GM21529 (cell line): Measurements from ENCODE around the gene KANK4.
"Not testable (repeated sequence)": the region's sequence is repeated elsewhere in the genome, so short reads cannot be mapped to it uniquely, and the experiment has no call there.

Experiments used
- ATAC-seq: cut with Tn5 transposase; IDR thresholded peaks from one replicate; pipeline ENCODE4 v1.9.1; 2021; ENCODE audit not compliant: unreplicated experiment

Gene KANK4

GRCh38 chr1:62276791-62277190, 42.4 kb downstream of the KANK4 start:
- ATAC-seq, result no peak

GRCh38 chr1:62274496-62275485, 44.4 kb downstream of the KANK4 start:
- ATAC-seq, result no peak

- ATAC-seq, result no peak
Observed at GRCh38 chr1:62273953-62274352, 45.3 kb downstream of the KANK4 start.

- ATAC-seq, result peak; percentile 89
Observed at GRCh38 chr1:62271948-62272728, 47.1 kb downstream of the KANK4 start.

GRCh38 chr1:62271134-62271533, 48.1 kb downstream of the KANK4 start:
- no peak for ATAC-seq

GRCh38 chr1:62269851-62270495, 49.3 kb downstream of the KANK4 start:
- ATAC-seq, result no peak

GRCh38 chr1:62269439-62269838, 49.8 kb downstream of the KANK4 start:
- no peak for ATAC-seq

GRCh38 chr1:62268315-62268714, 50.9 kb downstream of the KANK4 start:
- no peak for ATAC-seq

- ATAC-seq, result no peak
Observed at GRCh38 chr1:62265956-62266935, 53.0 kb downstream of the KANK4 start.

GRCh38 chr1:62263814-62264353, 55.4 kb downstream of the KANK4 start:
- no peak for ATAC-seq

- no peak for ATAC-seq
Observed at GRCh38 chr1:62263006-62263813, 56.0 kb downstream of the KANK4 start.

- no peak for ATAC-seq
Observed at GRCh38 chr1:62260688-62261087, 58.5 kb downstream of the KANK4 start.

- no peak for ATAC-seq
Observed at GRCh38 chr1:62259551-62259950, 59.7 kb downstream of the KANK4 start.

GRCh38 chr1:62250126-62250726, 69.0 kb downstream of the KANK4 start:
- ATAC-seq, result no peak

- no peak for ATAC-seq
Observed at GRCh38 chr1:62247391-62248168, 71.7 kb downstream of the KANK4 start.

GRCh38 chr1:62245201-62245600, 74.0 kb downstream of the KANK4 start:
- ATAC-seq, result no peak

- not testable (repeated sequence) for ATAC-seq
Observed at GRCh38 chr1:62244380-62244779, 74.9 kb downstream of the KANK4 start.
